GM21390 (cell line): ENCODE data around the gene ADISSP.

ENCODE experiments used
- ATAC-seq: cut with Tn5 transposase; IDR thresholded peaks from one replicate; pipeline ENCODE4 v1.9.1; 2021; ENCODE audit not compliant: unreplicated experiment

ADISSP gene

DNA sequence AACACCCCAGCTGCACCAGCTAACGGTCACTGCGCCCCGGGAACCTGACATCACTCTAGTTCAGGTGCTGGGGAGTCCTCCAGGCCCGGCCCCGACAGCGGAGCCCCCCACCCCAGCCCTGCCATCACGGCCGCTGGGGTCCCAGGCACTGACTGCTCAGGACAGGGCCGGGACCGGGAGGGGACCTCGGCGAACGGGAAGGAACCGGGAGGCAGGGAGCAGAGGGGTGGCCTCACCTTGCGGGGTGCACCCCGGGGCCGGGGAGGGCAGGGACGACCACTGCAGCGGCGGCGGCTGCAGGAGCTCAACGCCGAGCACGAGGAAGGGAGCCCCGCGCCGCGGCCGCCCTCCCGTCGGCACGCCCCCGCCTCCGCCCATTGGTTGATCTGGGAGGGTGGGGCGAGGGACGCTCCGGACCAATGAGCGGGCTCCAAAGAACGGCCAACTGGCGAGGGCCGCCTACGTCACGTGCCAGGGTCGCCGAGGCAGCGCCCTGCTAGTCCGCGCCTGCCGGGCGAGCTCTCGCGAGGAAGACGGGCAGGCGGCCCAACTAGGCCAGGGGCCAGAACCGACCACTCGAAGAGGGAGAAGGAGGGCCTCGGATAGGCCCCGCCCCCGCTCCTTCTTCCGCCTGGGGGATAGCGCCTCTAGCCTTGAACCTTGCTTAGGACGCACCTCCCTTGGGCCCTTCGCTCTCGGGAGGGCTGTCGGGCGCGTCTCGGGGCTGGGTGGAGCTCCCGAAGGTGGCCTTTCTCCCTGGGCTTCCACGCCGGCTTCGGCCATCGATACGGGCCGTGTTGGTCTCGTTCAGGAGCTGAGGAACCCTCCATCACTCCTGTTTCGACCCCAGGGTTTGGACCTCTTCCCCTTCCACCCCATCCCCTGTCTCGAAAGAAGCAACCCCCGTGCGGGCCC lies at the start of gene ADISSP:
ADISSP (minus strand) TSS at position 327 of the 915 bp plus-strand sequence. CDS start 7,653 bp downstream, outside the sequence.
- peak; percentile 94 for ATAC-seq

- ATAC-seq, result no peak
These were observed 48.3 kb upstream of the ADISSP start for GRCh38 chr20:3815703-3816315.

DNA sequence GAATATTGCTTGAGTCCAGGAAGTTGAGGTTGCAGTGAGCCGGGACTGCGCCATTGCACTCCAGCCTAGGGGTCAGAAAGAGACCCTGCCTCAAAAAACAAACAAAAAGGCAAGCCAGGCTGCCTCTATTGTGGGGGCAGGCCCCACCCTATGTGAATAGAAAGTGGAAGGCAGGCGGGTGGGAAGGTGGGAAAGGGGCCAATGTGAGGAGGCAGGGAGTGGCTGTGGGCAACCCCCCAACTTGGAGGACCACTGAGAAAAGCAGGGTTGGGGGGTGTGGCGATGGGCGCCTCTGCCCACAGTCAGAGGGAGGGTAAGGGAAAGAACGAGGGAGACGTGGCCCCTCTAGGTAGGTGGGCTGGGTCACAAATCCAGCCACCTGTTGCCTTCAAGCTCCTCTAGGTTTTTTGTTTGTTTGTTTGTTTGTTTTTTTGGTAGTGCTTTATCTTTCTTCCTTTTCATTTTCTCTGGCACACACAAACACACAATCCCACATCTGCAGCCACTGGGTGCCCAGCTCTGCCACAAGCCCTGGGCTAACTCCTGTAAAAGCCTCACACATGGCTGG lies 47.5 kb upstream of the ADISSP start:
- no peak for ATAC-seq

GRCh38 chr20:3813848-3814581 lies 46.5 kb upstream of the ADISSP start:
- no peak for ATAC-seq

GRCh38 chr20:3812975-3813847 lies 45.7 kb upstream of the ADISSP start:
- no peak for ATAC-seq

- no peak for ATAC-seq
These were observed 44.7 kb upstream of the ADISSP start for GRCh38 chr20:3812259-3812681.

- ATAC-seq, result peak; percentile 63
These were observed 44.1 kb upstream of the ADISSP start for GRCh38 chr20:3811467-3812258.

GRCh38 chr20:3808544-3808943 lies 41.0 kb upstream of the ADISSP start:
- no peak for ATAC-seq

GRCh38 chr20:3804781-3805180 lies 37.2 kb upstream of the ADISSP start:
- no peak for ATAC-seq

- no peak for ATAC-seq
These were observed 36.8 kb upstream of the ADISSP start for GRCh38 chr20:3804254-3804751.

GRCh38 chr20:3803854-3804253 lies 36.3 kb upstream of the ADISSP start:
- ATAC-seq, result no peak

GRCh38 chr20:3803289-3803688 lies 35.7 kb upstream of the ADISSP start:
- no peak for ATAC-seq

DNA sequence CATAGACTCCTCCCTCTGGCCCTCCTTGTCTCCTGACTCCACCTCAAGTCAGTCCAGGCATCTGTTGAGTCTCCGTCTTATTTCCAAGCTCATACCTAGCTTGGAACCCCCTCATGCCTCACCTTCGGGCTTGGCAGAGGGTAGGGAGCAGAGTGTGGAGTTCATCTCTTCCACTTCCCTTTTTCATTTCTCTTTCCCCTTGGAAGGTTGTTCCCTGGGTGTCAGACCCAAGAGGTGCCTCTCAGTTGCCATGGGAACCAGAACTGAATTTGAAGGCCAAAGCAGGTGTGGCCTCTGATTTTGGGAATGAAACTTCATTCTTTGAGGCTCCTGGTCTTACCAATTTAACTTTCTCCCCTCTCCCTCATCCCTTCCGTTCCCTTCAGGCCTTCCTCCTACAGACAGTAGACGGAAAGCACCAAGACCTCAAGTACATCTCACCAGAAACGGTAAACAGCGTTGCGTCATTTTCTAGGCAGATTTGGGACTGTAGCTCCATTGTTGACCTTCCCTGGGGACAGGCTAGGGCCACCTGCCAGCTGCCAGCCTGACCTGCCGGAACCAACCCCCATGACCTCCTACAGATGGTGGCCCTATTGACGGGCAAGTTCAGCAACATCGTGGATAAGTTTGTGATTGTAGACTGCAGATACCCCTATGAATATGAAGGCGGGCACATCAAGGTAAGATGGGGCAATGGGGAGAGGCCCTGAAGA lies 35.1 kb upstream of the ADISSP start:
- ATAC-seq, result no peak

DNA sequence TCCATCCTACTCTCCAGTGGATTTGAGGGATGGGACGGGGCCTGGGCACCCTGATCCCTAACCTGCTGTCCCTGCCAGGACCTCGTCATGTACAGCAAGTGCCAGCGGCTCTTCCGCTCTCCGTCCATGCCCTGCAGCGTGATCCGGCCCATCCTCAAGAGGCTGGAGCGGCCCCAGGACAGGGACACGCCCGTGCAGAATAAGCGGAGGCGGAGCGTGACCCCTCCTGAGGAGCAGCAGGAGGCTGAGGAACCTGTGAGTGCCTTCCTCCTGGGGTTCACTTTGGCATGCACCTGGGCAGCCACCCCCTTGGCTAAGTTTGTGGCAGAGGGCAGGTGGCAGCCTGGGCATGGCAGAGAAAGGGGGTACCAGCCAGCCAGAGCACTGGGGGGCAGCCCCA lies 34.3 kb upstream of the ADISSP start:
- ATAC-seq, result no peak

- no peak for ATAC-seq
These were observed 33.7 kb upstream of the ADISSP start for GRCh38 chr20:3801299-3801698.

GRCh38 chr20:3800878-3801260 lies 33.3 kb upstream of the ADISSP start:
- ATAC-seq, result no peak

DNA sequence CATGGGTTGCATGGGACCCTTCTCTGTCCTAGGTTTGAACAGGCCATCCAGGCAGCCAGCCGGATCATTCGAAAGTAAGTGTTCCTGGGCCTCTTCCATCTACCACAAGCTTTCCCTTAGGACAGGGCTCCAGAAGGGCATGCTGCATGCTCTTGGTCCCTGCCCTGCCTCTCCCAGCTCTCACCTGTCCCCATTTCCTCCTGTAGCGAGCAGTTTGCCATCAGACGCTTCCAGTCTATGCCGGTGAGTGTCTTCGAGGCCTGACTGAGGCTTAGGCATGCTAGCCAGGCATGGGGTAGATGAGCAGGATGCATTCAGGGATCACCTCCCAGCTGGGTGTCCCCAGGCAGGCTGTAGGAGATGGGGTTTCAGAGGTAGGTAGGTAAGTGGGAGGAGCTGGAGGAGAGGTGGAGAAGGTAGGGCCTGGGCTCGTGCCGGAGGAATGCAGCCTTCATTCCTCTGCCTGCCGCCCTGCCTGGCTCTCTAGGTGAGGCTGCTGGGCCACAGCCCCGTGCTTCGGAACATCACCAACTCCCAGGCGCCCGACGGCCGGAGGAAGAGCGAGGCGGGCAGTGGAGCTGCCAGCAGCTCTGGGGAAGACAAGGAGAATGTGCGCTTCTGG lies 32.8 kb upstream of the ADISSP start:
- no peak for ATAC-seq

DNA sequence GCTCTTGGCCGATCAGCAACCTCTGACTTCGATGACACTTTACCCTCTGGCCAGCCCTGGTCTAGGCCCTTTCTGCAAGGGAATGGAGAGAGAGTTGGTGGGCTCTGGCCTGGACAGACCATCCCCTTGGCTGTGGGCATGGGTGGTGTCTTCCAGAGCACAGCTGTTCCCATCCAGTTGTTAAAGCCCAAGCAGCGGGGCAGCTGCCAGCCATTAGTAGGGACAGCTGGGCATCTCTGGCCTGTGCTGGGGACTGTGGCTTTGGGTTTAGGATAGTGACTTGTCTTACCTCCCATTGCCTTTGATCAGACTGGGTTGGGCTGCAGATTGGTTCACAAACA lies 31.3 kb upstream of the ADISSP start:
- no peak for ATAC-seq
